Suprapubic skin (tissue), 4 donors: ENCODE measurements around the gene CDON. TPM values are rescaled to one million over a fixed set of nuclear protein-coding genes. Genes with fewer than 3 reads are reported as not detected.

Source experiments
- DNase-seq, 2 donors: peaks; one replicate each; pipeline ENCODE4 v3.0.0-alpha.2; 2019; ENCODE audit warnings: low spot score in 2 of 2
- H3K27ac ChIP-seq: fragments of 200-600 bp; sonication (generic); one replicate; pipeline ENCODE4 v1.5.1; 2019
- H3K27me3 ChIP-seq: fragments of 200-600 bp; sonication (generic); one replicate; pipeline ENCODE4 v1.5.1; 2019
- H3K36me3 ChIP-seq: fragments of 200-600 bp; sonication (generic); one replicate; pipeline ENCODE4 v1.5.1; 2019
- H3K4me1 ChIP-seq: fragments of 200-600 bp; sonication (generic); one replicate; pipeline ENCODE4 v1.5.1; 2019
- H3K4me3 ChIP-seq: fragments of 200-600 bp; sonication (generic); one replicate; pipeline ENCODE4 v1.5.1; 2019; ENCODE audit warnings: mild to moderate bottlenecking
- H3K9me3 ChIP-seq: fragments of 200-600 bp; sonication (generic); one replicate; pipeline ENCODE4 v1.5.1; 2019
- EP300 ChIP-seq: sonication (generic); formaldehyde crosslinking; IDR thresholded peaks from one replicate; pipeline ENCODE4 v1.6.1; 2017; ENCODE audit warnings: antibody characterized with exemption
- POLR2A ChIP-seq, 2 donors: fragments of 450-650 bp; IDR thresholded peaks; one replicate each; pipeline ENCODE4 v1.6.1; 2017; ENCODE audit warnings: antibody characterized with exemption in 2 of 2, mild to moderate bottlenecking in 2 of 2, moderate library complexity in 2 of 2
- POLR2AphosphoS5 ChIP-seq, 3 donors: sonication (generic); formaldehyde crosslinking; IDR thresholded peaks; one replicate each; pipeline ENCODE4 v1.6.1; 2017; ENCODE audit warnings: antibody characterized with exemption in 3 of 3
- WGBS: methylation state at CpG from one replicate; pipeline ENCODE4 v1.1.5; 2018; 5-methylcytosine and 5-hydroxymethylcytosine counted together
- total RNA-seq, 4 donors: library from RNA; depleted of rRNA; stranded (reverse); fragments of >200 nt; gene quantifications; one replicate each; pipeline ENCODE4 v1.1.0, GENCODE V29; 2016
- TF ChIP-seq, protein P1 (sequence below), 2 donors: fragments of 200-600 bp in 1 of 2; fragments of 450-650 bp in 1 of 2; sonication (generic) in 1 of 2; IDR thresholded peaks; one replicate each; pipeline ENCODE4 v1.5.1; 2016 to 2019; ENCODE audit warnings: antibody characterized with exemption in 2 of 2, mild to moderate bottlenecking in 1 of 2, moderate library complexity in 1 of 2

The CDON gene
- total RNA-seq, 4 donors from 2014 or later = 27.6 to 67.4 (median 43.1) TPM

DNA sequence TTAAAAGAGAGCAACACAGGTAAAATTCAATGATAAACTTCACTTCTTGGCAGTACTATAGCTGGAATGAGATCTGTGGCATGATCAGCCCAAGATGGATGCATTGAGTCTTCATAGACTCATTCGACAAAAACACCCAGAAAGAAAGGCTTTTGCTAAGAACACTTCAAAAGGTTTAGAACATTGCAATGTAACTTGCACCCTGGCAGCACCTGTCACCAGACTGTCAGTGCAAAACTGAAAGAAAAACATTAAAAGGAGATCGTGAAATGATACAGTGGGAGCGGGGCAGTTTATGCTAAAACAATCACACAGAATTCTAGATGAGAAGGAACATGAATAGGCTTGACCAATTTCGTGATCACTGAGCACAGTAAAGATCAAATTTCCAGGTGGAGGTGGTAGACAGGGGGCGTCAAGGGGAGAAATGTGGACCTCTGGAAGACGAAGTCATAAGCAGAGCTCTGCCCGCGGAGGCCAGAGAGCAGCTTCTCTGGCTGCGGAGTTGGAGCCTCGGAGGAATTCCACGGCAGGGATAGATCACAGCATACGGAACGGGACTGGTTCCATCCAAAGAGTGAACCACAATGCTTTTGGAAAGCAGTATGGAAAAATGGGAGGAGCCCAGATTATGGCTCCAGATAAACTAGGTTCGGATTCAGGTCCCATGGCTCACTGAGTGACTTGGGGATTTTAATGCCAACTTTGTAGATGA lies 104.9 kb downstream of the CDON start:
- TF ChIP-seq EP300 = no peak
- no peak for TF ChIP-seq POLR2AphosphoS5 (IDR thresholded peaks at IDR 0.05)
- TF ChIP-seq, protein P1, sequence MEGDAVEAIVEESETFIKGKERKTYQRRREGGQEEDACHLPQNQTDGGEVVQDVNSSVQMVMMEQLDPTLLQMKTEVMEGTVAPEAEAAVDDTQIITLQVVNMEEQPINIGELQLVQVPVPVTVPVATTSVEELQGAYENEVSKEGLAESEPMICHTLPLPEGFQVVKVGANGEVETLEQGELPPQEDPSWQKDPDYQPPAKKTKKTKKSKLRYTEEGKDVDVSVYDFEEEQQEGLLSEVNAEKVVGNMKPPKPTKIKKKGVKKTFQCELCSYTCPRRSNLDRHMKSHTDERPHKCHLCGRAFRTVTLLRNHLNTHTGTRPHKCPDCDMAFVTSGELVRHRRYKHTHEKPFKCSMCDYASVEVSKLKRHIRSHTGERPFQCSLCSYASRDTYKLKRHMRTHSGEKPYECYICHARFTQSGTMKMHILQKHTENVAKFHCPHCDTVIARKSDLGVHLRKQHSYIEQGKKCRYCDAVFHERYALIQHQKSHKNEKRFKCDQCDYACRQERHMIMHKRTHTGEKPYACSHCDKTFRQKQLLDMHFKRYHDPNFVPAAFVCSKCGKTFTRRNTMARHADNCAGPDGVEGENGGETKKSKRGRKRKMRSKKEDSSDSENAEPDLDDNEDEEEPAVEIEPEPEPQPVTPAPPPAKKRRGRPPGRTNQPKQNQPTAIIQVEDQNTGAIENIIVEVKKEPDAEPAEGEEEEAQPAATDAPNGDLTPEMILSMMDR (IDR thresholded peaks at IDR 0.05) = no peak
- no peak for TF ChIP-seq POLR2A (IDR thresholded peaks at IDR 0.05)
- Histone ChIP-seq H3K9me3 (no peaks in the 10 kb centered on the region), H3K4me1 (peaks cover 31% of the 10 kb centered on the region), H3K36me3 (peaks cover 24% of the 10 kb centered on the region), H3K27me3 (no peaks in the 10 kb centered on the region), H3K4me3 (no peak overlapping the region), H3K27ac (no peak overlapping the region)
- 56% methylated on average over 14 of the region's 14 CpGs for WGBS
- DNase-seq = no peak

DNA sequence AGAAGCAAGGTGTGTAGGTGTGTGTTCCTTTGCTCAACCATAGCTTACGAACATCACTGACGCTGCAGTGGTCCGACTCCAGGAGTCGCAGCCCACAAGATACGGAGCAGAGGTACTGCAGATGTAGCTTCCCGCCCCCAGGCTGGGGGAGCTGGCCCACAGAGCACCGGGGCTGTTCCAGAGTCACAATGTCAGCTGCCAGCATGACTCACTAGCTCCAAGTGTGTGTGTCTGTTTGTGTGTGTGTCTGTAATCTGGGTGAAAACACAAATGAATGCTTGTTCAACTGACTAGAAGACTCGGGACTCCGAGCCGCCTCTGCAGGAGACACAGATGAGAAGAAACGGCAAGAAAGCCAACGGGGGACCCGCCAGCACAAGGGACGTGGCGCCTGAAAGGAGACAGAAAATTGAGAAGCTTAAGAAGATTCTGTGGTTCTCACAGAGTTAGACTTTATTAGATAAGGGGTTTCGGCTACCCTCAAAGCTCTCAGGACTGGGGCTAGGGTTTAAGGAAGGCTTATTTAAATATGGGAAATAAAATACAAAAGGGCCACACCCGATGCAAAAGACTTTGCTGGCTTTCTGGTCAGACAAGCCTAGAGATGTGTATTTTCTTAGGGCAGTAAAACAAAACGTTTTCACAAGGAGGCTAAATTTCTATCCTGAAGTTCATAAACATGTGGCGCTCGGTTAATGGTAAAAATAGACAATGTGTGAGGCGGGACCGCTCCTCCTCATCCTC lies 106.1 kb downstream of the CDON start:
- H3K4me1 ChIP-seq = peaks cover 42% of the 10 kb centered on the region
- 35% methylated on average over 20 of the region's 22 CpGs for WGBS
- H3K9me3 ChIP-seq = no peaks in the 10 kb centered on the region
- no peak for TF ChIP-seq POLR2AphosphoS5 (IDR thresholded peaks at IDR 0.05)
- TF ChIP-seq POLR2A (IDR thresholded peaks at IDR 0.05) = no peak
- no peak for TF ChIP-seq EP300
- TF ChIP-seq, protein P1 (IDR thresholded peaks at IDR 0.05) = no peak
- no peak overlapping the region for H3K4me3 ChIP-seq
- H3K27me3 ChIP-seq = no peaks in the 10 kb centered on the region
- H3K36me3 ChIP-seq = peaks cover 21% of the 10 kb centered on the region
- peak overlapping the region; percentile 71 for H3K27ac ChIP-seq
- no peak for DNase-seq

DNA sequence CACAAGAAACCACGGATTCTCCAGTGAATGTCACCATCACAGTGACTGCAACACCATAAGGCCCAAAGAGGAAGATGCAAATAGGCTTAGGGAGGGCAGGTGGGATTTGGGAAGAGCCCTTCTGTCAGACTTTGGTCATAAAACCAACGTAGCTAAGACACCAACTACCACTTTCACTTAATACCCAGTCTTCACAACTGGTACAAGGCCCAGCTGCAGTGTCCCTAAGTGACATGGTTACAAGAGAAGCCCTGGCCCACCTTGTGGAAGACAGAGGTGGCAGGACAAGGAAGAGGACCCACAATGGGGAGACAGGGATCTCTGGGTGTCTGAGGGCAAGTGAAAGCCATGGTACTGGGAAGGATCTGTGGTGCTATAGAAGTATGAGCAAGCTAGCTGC lies 106.8 kb downstream of the CDON start:
- H3K27me3 ChIP-seq = no peaks in the 10 kb centered on the region
- no peak for DNase-seq
- H3K4me3 ChIP-seq = no peak overlapping the region
- TF ChIP-seq, protein P1 (IDR thresholded peaks at IDR 0.05) = no peak
- no peak for TF ChIP-seq POLR2A (IDR thresholded peaks at IDR 0.05)
- TF ChIP-seq EP300 = no peak
- no peak for TF ChIP-seq POLR2AphosphoS5 (IDR thresholded peaks at IDR 0.05)
- peaks cover 15% of the 10 kb centered on the region for H3K36me3 ChIP-seq
- peak overlapping the region; percentile 71 for H3K27ac ChIP-seq
- H3K9me3 ChIP-seq = no peaks in the 10 kb centered on the region
- WGBS = 79% methylated on average over 2 of the region's 2 CpGs
- H3K4me1 ChIP-seq = peaks cover 49% of the 10 kb centered on the region

DNA sequence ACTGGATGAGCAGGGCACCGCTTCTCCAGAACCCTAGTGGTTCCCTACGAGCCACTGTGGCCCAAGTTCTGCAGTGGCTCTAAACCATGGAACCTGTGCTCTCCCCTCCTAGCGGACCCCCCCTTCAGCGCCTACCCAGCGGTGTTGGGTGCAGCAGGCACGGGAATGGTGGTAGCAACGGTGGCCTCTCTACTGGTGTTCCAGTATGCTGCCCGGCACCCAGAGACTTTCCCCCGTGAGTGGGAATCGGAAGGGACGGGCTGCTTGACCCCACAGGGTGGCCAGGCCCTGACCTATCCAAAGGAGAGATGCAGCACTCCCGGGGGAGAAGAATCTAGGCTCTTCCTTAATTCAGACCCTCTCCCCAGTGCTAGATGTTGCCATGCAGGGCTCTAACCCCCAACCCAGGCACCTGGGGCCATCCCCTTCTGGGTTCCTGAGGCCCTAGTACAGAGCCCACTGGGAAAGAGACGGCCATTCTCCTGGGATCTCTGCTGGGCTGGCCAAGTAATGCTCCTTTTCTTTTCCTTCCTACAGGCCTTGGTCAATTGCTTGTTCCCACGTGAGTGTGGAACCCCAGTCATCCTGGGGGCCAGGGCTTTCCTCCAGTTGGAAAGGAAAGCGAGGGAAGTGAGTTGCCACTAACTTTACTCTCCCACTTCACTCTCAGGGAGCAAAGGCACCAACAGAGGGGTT lies 107.6 kb downstream of the CDON start:
- Histone ChIP-seq H3K27ac (no peak overlapping the region), H3K36me3 (peaks cover 8% of the 10 kb centered on the region), H3K4me3 (no peak overlapping the region), H3K9me3 (no peaks in the 10 kb centered on the region), H3K4me1 (peaks cover 53% of the 10 kb centered on the region), H3K27me3 (no peaks in the 10 kb centered on the region)
- 87% methylated on average over 10 of the region's 15 CpGs for WGBS
- no peak for DNase-seq
- TF ChIP-seq EP300 = no peak
- no peak for TF ChIP-seq POLR2A (IDR thresholded peaks at IDR 0.05)
- TF ChIP-seq, protein P1 (IDR thresholded peaks at IDR 0.05) = no peak
